GM19035 (cell line): ENCODE results near the gene NPRL2.
A peak's percentile ranks its signal among the peaks of the same experiment; 100 is the strongest.
"Not testable (repeated sequence)": the region's sequence is repeated elsewhere in the genome, so short reads cannot be mapped to it uniquely, and the experiment has no call there.

Experiments
- ATAC-seq: cut with Tn5 transposase; IDR thresholded peaks from one replicate; pipeline ENCODE4 v1.9.1; 2021; ENCODE audit not compliant: unreplicated experiment

The NPRL2 gene

DNA sequence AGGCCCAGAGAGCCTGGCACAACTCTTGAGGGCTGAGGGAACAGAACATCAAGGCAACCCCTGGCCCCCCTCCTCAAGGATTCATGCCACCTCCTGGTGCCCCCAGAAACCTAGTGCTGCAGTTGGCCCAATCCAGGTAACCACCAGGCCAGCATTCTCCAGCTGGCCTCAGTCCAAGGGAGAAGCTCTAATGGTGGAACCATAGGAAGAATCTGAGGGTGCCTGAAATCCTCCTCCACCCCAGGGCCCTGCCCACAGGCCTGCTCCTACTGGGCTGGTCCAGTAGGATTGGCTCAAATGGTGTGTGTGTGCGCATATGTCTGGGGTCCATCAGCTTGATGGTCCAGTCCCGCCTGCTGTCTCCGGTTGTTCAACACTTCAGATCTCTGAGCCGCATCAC is 35.8 kb downstream of the NPRL2 start:
- no peak for ATAC-seq

GRCh38 chr3:50314342-50314741 is 36.2 kb downstream of the NPRL2 start:
- ATAC-seq: no peak

- not testable (repeated sequence) for ATAC-seq
Observed at GRCh38 chr3:50312041-50312440, 38.5 kb downstream of the NPRL2 start.

DNA sequence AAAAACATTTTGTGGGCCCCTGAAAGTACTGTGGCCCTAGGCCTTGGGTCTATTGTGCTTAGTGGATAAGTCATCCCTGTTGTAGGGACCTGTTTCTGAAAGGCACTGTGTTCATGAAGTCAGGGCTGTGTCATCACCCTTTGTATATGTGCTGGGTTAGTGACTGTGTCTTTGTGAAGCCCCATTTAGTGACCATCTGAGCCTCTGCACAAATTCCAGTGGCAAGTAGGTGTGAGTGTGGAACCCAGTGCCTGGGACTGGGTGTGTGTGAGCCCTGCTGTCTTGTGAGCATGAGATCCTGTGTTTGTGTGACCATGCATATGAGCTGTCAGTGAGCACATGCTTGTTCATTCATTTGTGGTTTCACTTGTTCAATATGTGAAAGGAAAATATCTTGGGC is 46.0 kb downstream of the NPRL2 start:
- ATAC-seq: no peak

GRCh38 chr3:50303013-50303815 is 47.4 kb downstream of the NPRL2 start, which contains the start of gene HYAL1:
Gene HYAL1, minus strand, starts transcription at chr3:50303574. Its CDS starts 618 bp downstream, at chr3:50302956.
- ATAC-seq: no peak

DNA sequence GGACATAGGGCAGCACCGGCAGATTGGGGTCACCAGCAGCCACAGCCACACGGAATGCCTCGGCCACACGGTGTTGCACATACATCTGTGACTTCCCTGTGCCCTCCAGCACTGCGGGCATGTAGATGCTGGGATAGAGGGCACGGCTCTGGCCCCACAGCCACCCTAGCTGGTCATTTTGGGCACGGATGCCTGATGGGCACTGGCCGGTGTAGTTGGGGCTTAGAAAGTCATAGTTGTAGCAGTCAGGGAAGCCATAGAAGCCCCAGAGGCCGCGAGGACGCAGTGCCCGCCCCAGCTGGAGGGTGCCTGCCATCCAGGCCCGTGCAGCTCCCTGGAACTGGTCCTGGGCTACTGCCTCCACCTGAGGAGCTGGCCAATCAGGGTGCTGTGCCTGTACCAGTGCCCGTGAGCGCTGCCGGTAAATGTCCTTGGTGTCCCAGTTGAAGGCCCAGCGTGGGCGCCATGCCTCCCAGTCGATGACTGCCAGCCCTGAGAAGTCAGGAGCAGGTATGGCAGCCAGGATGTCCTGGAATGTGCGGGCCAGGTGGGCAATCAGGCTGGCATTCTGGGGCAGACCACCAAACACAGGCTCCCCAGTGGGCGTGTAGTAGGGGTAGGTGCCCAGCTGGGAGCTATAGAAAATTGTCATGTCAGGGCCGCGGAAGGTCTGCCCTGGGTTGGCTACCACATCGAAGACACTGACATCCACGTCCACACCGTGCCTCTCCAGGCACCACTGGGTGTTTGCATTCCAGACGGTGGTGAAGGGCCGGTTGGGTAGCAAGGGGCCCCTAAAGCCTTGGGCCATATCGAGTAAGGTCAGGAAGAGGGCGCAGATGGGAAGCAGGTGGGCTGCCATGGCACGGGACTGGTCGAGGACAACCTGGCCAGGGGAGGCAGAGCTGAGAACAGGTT is 48.2 kb downstream of the NPRL2 start:
- no peak for ATAC-seq

DNA sequence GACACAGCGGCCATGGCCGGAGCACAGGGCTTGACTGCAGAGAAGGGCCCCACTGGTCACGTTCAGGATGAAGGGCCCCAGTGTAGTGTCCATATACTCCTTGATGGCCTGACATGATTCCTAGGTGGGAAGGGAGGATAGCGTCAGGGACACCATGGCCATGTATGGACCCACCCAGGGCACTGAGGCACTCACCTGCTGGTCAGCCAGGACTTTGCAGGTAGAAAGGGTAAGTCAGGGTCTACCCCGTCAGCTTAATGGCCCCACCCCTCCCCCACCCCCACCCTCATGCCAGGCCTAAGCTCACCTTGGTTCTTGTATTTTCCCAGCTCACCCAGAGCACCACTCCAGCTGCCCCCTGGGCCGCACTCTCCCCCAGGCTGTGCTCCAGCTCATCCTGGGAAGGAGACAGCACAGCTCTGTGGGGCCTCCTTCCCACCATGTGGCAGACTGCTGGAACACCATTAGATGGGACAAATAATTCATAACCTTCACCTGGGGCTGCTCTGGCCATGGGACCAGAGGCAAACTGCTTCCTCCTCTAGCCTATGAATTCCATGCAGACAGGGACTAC is 49.8 kb downstream of the NPRL2 start:
- ATAC-seq: no peak

GRCh38 chr3:50299929-50300680 is 50.5 kb downstream of the NPRL2 start:
- no peak for ATAC-seq

DNA sequence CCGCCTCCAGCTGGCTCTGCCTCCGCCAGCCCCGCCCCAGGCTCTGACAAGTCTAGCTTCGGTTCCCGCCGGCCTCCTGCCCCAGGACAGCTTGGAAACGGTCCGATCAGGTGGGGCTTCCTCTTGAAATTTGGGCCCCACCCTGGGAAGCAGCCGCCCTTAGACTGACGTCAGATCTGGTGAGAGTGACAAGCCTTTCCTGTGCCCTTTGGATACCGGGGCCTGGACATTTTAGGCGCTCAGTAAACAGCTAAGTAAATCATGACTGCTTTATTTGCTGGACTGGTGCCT is 51.0 kb downstream of the NPRL2 start:
- ATAC-seq: no peak

- ATAC-seq: peak; percentile 86
Observed at GRCh38 chr3:50298836-50299637, 51.5 kb downstream of the NPRL2 start, which contains the start of the genes HYAL3 and NAA80. Gene HYAL3, minus strand, starts transcription at chr3:50299405. Its CDS starts 3,803 bp downstream, at chr3:50295602. Gene NAA80, minus strand, starts transcription at chr3:50299405. Its CDS starts 1,942 bp downstream, at chr3:50297463.

DNA sequence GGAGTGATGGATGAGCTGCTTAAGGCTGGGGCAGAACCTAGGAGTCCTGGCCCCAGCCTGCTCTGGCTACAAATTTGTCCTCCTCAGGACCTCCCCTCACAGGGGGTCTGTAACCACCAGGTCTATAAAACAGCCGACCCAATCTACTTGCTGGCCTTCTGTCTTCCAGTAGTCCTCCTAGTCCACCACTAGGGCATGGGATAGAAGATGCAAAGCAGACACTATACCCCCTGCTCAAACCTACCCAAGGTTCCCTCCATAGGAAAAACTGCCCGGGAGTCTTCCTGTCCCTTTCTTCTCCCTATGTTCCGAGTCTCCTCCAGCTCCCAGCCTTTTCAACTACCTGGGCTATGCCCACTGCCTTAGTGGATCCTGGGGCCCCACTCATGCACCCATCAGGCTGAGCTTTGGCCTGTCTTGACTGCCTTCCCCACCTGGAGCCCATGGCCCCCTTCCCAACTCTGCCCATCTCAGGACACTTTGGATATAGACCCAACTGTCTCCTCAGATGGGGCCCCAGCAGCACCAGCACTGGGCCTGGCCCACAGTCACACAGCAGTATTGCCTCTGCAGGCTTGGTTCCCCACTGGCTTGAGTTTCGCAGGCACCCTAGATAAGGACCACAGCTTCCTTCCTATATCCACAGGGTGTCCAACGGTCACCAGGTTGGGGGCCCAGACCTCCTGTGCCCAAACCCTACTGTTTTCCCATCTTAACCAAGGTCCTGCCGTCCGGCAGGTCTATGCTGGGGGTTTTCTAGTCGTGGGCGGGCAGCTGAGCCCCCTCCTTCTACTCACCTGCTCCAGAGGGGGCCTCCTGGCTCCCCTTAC is 52.5 kb downstream of the NPRL2 start:
- ATAC-seq: no peak

DNA sequence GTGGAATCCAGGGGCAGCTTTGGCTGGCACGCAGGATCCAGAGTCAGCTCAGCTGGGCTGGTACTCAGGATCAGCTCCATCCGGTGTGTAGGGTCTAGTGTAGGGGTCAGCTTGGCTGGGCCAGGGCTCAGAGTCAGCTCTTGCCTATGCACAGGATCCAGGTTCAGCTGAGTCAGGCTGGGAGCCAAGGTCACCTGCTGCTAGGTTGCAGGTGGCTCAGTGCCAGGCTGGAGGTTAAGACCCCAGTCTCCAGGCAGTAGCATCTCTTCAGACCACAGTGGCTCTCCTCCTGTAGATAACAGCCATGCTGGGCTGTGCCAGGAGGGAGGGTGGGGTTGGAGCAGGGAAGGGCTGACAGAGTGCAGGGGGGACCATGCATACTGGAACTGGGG is 53.2 kb downstream of the NPRL2 start:
- ATAC-seq: no peak
